Activated CD8-positive, alpha-beta memory T cell treated with anti-CD3 and anti-CD28 coated beads, Interleukin-2, amount 10 ng/mL, durations not matched to agents 7 days and 5 days (primary cell): Measurements from ENCODE around the gene CREB5. TPM values are rescaled to one million over a fixed set of nuclear protein-coding genes. Genes with fewer than 3 reads are reported as not detected.
"Not testable (repeated sequence)": the region's sequence is repeated elsewhere in the genome, so short reads cannot be mapped to it uniquely, and the experiment has no call there.

Experiments used
- ATAC-seq: fragments of 150-1000 bp; cut with Tn5 transposase; one replicate; pipeline ENCODE4 v1.10.0; 2021; ENCODE audit warnings: moderate library complexity
- CTCF ChIA-PET: fragments of 350-600 bp; sonication (Branson Sonifier 250); formaldehyde crosslinking; loops from one replicate; lab custom pipeline; 2021; ENCODE audit warnings: antibody characterized with exemption; lab: Charles Lee
- DNase-seq: peaks from one replicate; pipeline ENCODE4 v3.0.0-alpha.2; 2020
- H3K27ac Mint-ChIP-seq: one replicate; pipeline ENCODE4 v1.8.0; 2021; ENCODE audit warnings: mild to moderate bottlenecking, mixed read lengths
- H3K27me3 Mint-ChIP-seq: one replicate; pipeline ENCODE4 v1.8.0; 2021; ENCODE audit warnings: mixed read lengths
- H3K36me3 Mint-ChIP-seq: one replicate; pipeline ENCODE4 v1.8.0; 2021; ENCODE audit warnings: mild to moderate bottlenecking, mixed read lengths
- H3K4me1 Mint-ChIP-seq: one replicate; pipeline ENCODE4 v1.8.0; 2021; ENCODE audit warnings: mixed read lengths
- H3K4me3 Mint-ChIP-seq: one replicate; pipeline ENCODE4 v1.8.0; 2021; ENCODE audit warnings: mild to moderate bottlenecking, moderate library complexity, mixed read lengths
- H3K9me3 Mint-ChIP-seq: one replicate; pipeline ENCODE4 v1.8.0; 2022; ENCODE audit warnings: low read depth, mixed read lengths
- total RNA-seq, 2 experiments: library from RNA; stranded (reverse); gene quantifications; one replicate each; pipeline ENCODE4 v1.2.3, GENCODE V29; 2021

The CREB5 gene
- total RNA-seq, 2 experiments from 2014 or later, result not detected

GRCh38 chr7:28812616-28813015 lies 400.3 kb downstream of the CREB5 start:
- H3K4me1 Mint-ChIP-seq, result no peaks in the 10 kb centered on the region
- no peak overlapping the region for H3K4me3 Mint-ChIP-seq
- H3K27me3 Mint-ChIP-seq, result no peaks in the 10 kb centered on the region
- CTCF ChIA-PET, result no interaction called here
- no peak overlapping the region for H3K27ac Mint-ChIP-seq
- H3K36me3 Mint-ChIP-seq, result no peaks in the 10 kb centered on the region
- ATAC-seq (no peak), DNase-seq (no peak)
- no peaks in the 10 kb centered on the region for H3K9me3 Mint-ChIP-seq

GRCh38 chr7:28813243-28813962 lies 401.1 kb downstream of the CREB5 start:
- CTCF ChIA-PET, result no interaction called here
- Mint-ChIP-seq H3K27me3 (no peaks in the 10 kb centered on the region), H3K27ac (no peak overlapping the region), H3K9me3 (no peaks in the 10 kb centered on the region), H3K4me1 (no peaks in the 10 kb centered on the region), H3K36me3 (no peaks in the 10 kb centered on the region), H3K4me3 (no peak overlapping the region)
- DNase-seq, result no peak
- no peak for ATAC-seq

- H3K27me3 Mint-ChIP-seq, result no peaks in the 10 kb centered on the region
- no peak for ATAC-seq
- H3K4me1 Mint-ChIP-seq, result no peaks in the 10 kb centered on the region
- no peaks in the 10 kb centered on the region for H3K36me3 Mint-ChIP-seq
- no peak overlapping the region for H3K4me3 Mint-ChIP-seq
- no peak overlapping the region for H3K27ac Mint-ChIP-seq
- no peak for DNase-seq
- CTCF ChIA-PET, result no interaction called here
- H3K9me3 Mint-ChIP-seq, result no peaks in the 10 kb centered on the region
Observed at GRCh38 chr7:28815369-28815927, 403.1 kb downstream of the CREB5 start.

GRCh38 chr7:28815928-28816373 lies 403.6 kb downstream of the CREB5 start:
- CTCF ChIA-PET, result no interaction called here
- H3K27ac Mint-ChIP-seq, result no peak overlapping the region
- no peak overlapping the region for H3K4me3 Mint-ChIP-seq
- H3K4me1 Mint-ChIP-seq, result no peaks in the 10 kb centered on the region
- DNase-seq (no peak), ATAC-seq (no peak)
- no peaks in the 10 kb centered on the region for H3K36me3 Mint-ChIP-seq
- H3K9me3 Mint-ChIP-seq, result no peaks in the 10 kb centered on the region
- H3K27me3 Mint-ChIP-seq, result no peaks in the 10 kb centered on the region

GRCh38 chr7:28818996-28819395 lies 406.7 kb downstream of the CREB5 start:
- no peaks in the 10 kb centered on the region for H3K27me3 Mint-ChIP-seq
- no peaks in the 10 kb centered on the region for H3K36me3 Mint-ChIP-seq
- H3K9me3 Mint-ChIP-seq, result no peaks in the 10 kb centered on the region
- no peak for ATAC-seq
- DNase-seq, result no peak
- H3K4me3 Mint-ChIP-seq, result no peak overlapping the region
- no peaks in the 10 kb centered on the region for H3K4me1 Mint-ChIP-seq
- CTCF ChIA-PET, result no interaction called here
- H3K27ac Mint-ChIP-seq, result no peak overlapping the region

- no peaks in the 10 kb centered on the region for H3K36me3 Mint-ChIP-seq
- no peaks in the 10 kb centered on the region for H3K27me3 Mint-ChIP-seq
- H3K27ac Mint-ChIP-seq, result no peak overlapping the region
- CTCF ChIA-PET, result no interaction called here
- no peak for ATAC-seq
- H3K4me3 Mint-ChIP-seq, result no peak overlapping the region
- no peaks in the 10 kb centered on the region for H3K4me1 Mint-ChIP-seq
- H3K9me3 Mint-ChIP-seq, result no peaks in the 10 kb centered on the region
- no peak for DNase-seq
Observed at GRCh38 chr7:28823582-28823981, 411.3 kb downstream of the CREB5 start.

GRCh38 chr7:28825817-28826448 lies 413.6 kb downstream of the CREB5 start:
- H3K27ac Mint-ChIP-seq, DNase-seq, ATAC-seq, H3K27me3 Mint-ChIP-seq, H3K9me3 Mint-ChIP-seq, H3K36me3 Mint-ChIP-seq, CTCF ChIA-PET, H3K4me1 Mint-ChIP-seq, H3K4me3 Mint-ChIP-seq: not testable (repeated sequence)

GRCh38 chr7:28830846-28831245 lies 418.5 kb downstream of the CREB5 start:
- CTCF ChIA-PET, result no interaction called here
- Mint-ChIP-seq H3K9me3 (no peaks in the 10 kb centered on the region), H3K4me3 (no peak overlapping the region), H3K36me3 (no peaks in the 10 kb centered on the region), H3K4me1 (no peaks in the 10 kb centered on the region), H3K27ac (no peak overlapping the region), H3K27me3 (peaks cover 2% of the 10 kb centered on the region)
- ATAC-seq (no peak), DNase-seq (no peak)

GRCh38 chr7:28832669-28833068 lies 420.4 kb downstream of the CREB5 start:
- H3K4me1 Mint-ChIP-seq, result no peaks in the 10 kb centered on the region
- H3K36me3 Mint-ChIP-seq, result no peaks in the 10 kb centered on the region

GRCh38 chr7:28835800-28836199 lies 423.5 kb downstream of the CREB5 start:
- H3K9me3 Mint-ChIP-seq, result no peaks in the 10 kb centered on the region
- H3K27me3 Mint-ChIP-seq, result peaks cover 2% of the 10 kb centered on the region
- H3K36me3 Mint-ChIP-seq, result no peaks in the 10 kb centered on the region
- DNase-seq (no peak), ATAC-seq (no peak)
- H3K4me1 Mint-ChIP-seq, result no peaks in the 10 kb centered on the region
- no peak overlapping the region for H3K27ac Mint-ChIP-seq
- H3K4me3 Mint-ChIP-seq, result no peak overlapping the region
- CTCF ChIA-PET, result no interaction called here

More at GRCh38 chr7:28832669-28833068, 420.4 kb downstream of the CREB5 start:
- Mint-ChIP-seq H3K27ac (no peak overlapping the region), H3K4me3 (no peak overlapping the region), H3K27me3 (peaks cover 2% of the 10 kb centered on the region), H3K9me3 (no peaks in the 10 kb centered on the region)
- no peak for DNase-seq
- CTCF ChIA-PET, result no interaction called here
- no peak for ATAC-seq

GRCh38 chr7:28836716-28837115 lies 424.4 kb downstream of the CREB5 start:
- Mint-ChIP-seq H3K4me1 (no peaks in the 10 kb centered on the region), H3K27me3 (peaks cover 4% of the 10 kb centered on the region), H3K36me3 (no peaks in the 10 kb centered on the region), H3K9me3 (no peaks in the 10 kb centered on the region), H3K4me3 (no peak overlapping the region), H3K27ac (no peak overlapping the region)
- CTCF ChIA-PET, result no interaction called here
- ATAC-seq (no peak), DNase-seq (no peak)

- Mint-ChIP-seq H3K36me3 (no peaks in the 10 kb centered on the region), H3K27ac (no peak overlapping the region), H3K27me3 (peaks cover 4% of the 10 kb centered on the region), H3K4me3 (no peak overlapping the region), H3K4me1 (no peaks in the 10 kb centered on the region), H3K9me3 (no peaks in the 10 kb centered on the region)
- CTCF ChIA-PET, result no interaction called here
- DNase-seq (no peak), ATAC-seq (no peak)
Observed at GRCh38 chr7:28837216-28837615, 424.9 kb downstream of the CREB5 start.

GRCh38 chr7:28840592-28840995 lies 428.3 kb downstream of the CREB5 start:
- Mint-ChIP-seq H3K4me1 (no peaks in the 10 kb centered on the region), H3K9me3 (no peaks in the 10 kb centered on the region), H3K36me3 (no peaks in the 10 kb centered on the region), H3K27me3 (peaks cover 9% of the 10 kb centered on the region), H3K4me3 (no peak overlapping the region), H3K27ac (no peak overlapping the region)
- CTCF ChIA-PET, result no interaction called here
- DNase-seq (no peak), ATAC-seq (no peak)

- H3K9me3 Mint-ChIP-seq, result no peaks in the 10 kb centered on the region
- no peak overlapping the region for H3K4me3 Mint-ChIP-seq
Observed at GRCh38 chr7:28841766-28842165, 429.4 kb downstream of the CREB5 start.

More at GRCh38 chr7:28841766-28842165, 429.4 kb downstream of the CREB5 start:
- Mint-ChIP-seq H3K27ac (no peak overlapping the region), H3K36me3 (no peaks in the 10 kb centered on the region), H3K4me1 (no peaks in the 10 kb centered on the region), H3K27me3 (peaks cover 9% of the 10 kb centered on the region)
- DNase-seq, result no peak
- CTCF ChIA-PET, result no interaction called here
- no peak for ATAC-seq
